VCaP (cell line): ENCODE measurements around the gene MZT2A.
A peak's percentile ranks its signal among the peaks of the same experiment; 100 is the strongest.
"Not testable (repeated sequence)": the region's sequence is repeated elsewhere in the genome, so short reads cannot be mapped to it uniquely, and the experiment has no call there.

ENCODE experiments used
- H3K27ac ChIP-seq: fragments of 450-650 bp; 2 replicates; pipeline ENCODE4 v1.5.1; 2017
- TF ChIP-seq, protein P1 (sequence below): fragments of 450-650 bp; conservative IDR thresholded peaks from 2 replicates; pipeline ENCODE4 v1.5.1; 2017; ENCODE audit warnings: mild to moderate bottlenecking, moderate library complexity

MZT2A gene, protein sequence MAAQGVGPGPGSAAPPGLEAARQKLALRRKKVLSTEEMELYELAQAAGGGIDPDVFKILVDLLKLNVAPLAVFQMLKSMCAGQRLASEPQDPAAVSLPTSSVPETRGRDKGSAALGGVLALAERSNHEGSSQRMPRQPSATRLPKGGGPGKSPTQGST

GRCh38 chr2:131492015-131492417 is at the start of gene MZT2A:
TSS of gene MZT2A (minus strand) at chr2:131492397. CDS start at chr2:131492376, 21 bp downstream.
- peak within 1 kb of the TSS; percentile 81 for H3K27ac ChIP-seq

GRCh38 chr2:131538856-131539255 is 46.7 kb upstream of the MZT2A start:
- not testable (repeated sequence) for H3K27ac ChIP-seq

DNA sequence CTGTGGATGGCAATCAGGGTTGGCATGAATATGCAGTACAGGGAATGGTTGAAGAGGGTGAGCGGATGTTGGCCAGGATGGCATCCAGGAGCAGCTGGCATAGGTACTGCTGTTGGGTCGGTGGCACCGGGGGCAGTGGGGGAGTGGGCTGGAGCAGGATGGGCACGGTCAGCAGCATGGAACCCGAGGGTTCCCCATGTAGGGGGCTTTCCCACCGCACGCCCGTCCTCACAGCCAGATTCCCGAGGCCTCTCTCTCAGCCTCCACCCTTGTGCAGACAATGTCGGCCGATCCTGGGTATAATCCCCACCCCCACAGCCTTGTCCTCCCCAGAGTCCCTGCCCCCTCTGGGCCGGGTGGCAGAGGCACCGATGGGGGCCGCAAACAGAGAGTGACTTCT is 44.6 kb upstream of the MZT2A start:
- not testable (repeated sequence) for H3K27ac ChIP-seq

DNA sequence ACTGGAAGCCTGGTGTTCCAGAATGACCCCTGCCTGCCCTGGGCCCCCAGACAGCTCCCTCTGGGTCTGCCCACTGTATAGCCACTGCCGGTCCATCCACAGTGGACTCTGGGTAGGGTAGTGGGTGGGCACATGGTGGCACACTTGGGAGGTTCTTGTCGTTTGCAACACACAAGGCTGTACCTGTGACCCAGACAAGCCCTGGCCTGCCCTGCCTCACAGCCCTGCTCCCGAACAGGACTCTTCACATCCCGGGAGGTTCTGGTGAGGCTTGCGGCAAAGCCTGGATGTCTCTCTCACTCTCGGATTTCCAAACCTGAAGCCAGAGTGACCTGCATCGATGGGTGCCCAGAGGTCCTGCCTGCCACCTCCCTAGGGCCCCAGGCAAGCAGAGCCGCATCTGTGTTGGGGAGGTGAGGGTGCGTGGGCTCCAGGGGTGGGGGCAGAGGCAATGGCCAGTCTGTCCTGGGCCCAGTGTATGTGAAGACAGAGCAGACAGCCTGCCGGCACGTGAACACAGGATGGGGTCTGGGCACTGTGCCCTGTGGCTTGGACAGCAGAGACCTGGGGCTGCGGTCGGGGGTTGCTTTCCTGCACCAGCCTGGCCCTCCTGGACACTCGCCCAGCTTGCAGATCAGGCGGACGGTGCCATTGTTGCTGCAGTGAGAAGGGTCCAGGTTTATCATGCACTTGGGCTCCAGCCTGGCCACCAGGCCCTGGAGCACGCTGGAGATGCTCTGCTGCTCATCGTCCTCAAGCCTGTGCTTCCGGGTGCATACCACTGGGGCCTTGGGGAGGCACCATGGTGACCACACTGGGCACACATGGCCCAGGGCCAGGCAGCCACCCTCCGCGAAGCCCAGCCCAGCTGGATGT is 44.0 kb upstream of the MZT2A start:
- not testable (repeated sequence) for H3K27ac ChIP-seq

- no peak overlapping the region for H3K27ac ChIP-seq
- TF ChIP-seq, protein P1, sequence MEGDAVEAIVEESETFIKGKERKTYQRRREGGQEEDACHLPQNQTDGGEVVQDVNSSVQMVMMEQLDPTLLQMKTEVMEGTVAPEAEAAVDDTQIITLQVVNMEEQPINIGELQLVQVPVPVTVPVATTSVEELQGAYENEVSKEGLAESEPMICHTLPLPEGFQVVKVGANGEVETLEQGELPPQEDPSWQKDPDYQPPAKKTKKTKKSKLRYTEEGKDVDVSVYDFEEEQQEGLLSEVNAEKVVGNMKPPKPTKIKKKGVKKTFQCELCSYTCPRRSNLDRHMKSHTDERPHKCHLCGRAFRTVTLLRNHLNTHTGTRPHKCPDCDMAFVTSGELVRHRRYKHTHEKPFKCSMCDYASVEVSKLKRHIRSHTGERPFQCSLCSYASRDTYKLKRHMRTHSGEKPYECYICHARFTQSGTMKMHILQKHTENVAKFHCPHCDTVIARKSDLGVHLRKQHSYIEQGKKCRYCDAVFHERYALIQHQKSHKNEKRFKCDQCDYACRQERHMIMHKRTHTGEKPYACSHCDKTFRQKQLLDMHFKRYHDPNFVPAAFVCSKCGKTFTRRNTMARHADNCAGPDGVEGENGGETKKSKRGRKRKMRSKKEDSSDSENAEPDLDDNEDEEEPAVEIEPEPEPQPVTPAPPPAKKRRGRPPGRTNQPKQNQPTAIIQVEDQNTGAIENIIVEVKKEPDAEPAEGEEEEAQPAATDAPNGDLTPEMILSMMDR: no peak
These were observed 43.3 kb upstream of the MZT2A start for GRCh38 chr2:131535526-131535925.

GRCh38 chr2:131534965-131535364 is 42.8 kb upstream of the MZT2A start:
- not testable (repeated sequence) for H3K27ac ChIP-seq

GRCh38 chr2:131534317-131534672 is 42.1 kb upstream of the MZT2A start:
- H3K27ac ChIP-seq: peak overlapping the region; percentile 22; the same call in 1 of the 2 replicates

- H3K27ac ChIP-seq: peak overlapping the region; percentile 22; the same call in 1 of the 2 replicates
These were observed 41.6 kb upstream of the MZT2A start for GRCh38 chr2:131533609-131534316.

GRCh38 chr2:131532723-131533608 is 40.8 kb upstream of the MZT2A start:
- H3K27ac ChIP-seq: not testable (repeated sequence)

DNA sequence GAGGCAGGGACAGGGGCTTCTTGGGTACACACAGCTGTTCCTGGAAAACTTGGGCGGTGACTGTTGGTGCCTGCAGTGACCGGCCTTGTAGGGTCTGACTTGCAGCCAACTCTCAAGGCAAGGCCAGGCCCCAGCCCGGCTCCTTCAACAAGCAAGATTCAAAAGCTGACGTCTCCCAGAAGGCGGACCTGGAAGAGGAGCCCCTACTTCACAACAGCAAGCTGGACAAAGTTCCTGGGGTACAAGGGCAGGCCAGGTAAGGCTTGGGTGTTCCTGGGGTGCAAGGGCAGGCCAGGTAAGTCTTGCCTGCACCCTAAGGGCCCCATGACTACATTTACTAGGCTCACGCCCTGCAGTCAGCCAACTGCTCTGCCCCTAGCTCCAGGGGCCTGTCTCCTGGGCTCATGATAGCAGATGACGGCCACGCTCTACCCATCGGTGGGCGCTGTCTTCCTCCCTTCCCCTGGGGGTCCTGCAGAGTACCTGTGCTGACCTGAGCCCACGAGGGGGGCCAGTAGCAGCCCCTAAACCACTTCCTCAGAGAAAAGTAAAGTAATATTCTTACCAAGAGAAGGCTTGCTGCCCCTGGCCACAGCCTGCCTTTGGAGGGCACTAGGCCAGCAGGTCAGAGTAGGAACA is 39.5 kb upstream of the MZT2A start:
- H3K27ac ChIP-seq: not testable (repeated sequence)

GRCh38 chr2:131530626-131531344 is 38.6 kb upstream of the MZT2A start:
- H3K27ac ChIP-seq: not testable (repeated sequence)

GRCh38 chr2:131529864-131530445 is 37.8 kb upstream of the MZT2A start:
- H3K27ac ChIP-seq: not testable (repeated sequence)

GRCh38 chr2:131528981-131529863 is 37.0 kb upstream of the MZT2A start:
- not testable (repeated sequence) for H3K27ac ChIP-seq

DNA sequence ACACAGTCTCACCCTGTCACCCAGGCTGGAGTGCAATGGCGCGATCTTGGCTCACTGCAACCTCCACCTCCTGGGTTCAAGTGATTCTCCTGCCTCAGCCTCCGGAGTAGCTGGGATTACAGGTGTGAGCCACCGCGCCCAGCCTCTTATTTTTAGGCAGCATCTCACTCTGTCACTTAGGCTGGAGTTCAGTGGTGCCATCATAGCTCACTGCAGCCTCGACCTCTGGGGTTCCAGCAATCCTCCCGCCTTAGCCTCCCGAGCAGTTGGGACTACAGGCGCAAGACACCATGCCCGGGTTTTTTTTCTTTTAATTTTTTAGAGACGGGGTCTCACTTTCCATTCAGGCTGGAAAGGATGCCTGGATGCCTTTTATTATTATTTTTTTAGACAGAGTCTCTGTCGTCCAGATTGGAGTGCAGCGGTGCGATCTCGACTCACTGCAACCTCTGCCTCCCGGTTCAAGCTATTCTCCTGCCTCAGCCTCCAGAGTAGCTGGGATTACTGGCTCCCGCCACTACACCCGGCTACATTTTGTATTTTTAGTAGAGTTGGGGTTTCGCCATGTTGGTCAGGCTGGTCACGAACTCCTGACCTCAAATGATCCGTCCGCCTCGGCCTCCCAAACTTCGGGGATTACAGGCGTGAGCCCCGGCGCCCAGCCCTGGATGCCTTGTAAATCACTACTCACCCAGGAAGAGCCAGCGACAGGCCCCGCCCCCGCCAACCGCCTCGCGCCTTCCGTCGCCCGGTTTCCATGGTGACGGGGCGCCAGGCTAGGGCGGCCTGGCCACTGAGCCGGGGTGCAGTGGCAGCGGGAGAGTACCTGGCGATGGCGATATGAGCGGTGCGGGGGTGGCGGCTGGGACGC is 35.2 kb upstream of the MZT2A start, which contains the start of gene CCDC74A:
Gene CCDC74A (plus strand): TSS at position 758 of the 871 bp plus-strand sequence. CDS start 83 bp downstream, at position 841.
- peak within 1 kb of the TSS; percentile 61 for H3K27ac ChIP-seq

GRCh38 chr2:131525256-131525655 is 33.1 kb upstream of the MZT2A start:
- not testable (repeated sequence) for H3K27ac ChIP-seq
